Measurements from ENCODE around the gene SLC30A5.
A peak's percentile ranks its signal among the peaks of the same experiment; 100 is the strongest.
"Not testable (repeated sequence)": the region's sequence is repeated elsewhere in the genome, so short reads cannot be mapped to it uniquely, and the experiment has no call there.

Gene SLC30A5

DNA sequence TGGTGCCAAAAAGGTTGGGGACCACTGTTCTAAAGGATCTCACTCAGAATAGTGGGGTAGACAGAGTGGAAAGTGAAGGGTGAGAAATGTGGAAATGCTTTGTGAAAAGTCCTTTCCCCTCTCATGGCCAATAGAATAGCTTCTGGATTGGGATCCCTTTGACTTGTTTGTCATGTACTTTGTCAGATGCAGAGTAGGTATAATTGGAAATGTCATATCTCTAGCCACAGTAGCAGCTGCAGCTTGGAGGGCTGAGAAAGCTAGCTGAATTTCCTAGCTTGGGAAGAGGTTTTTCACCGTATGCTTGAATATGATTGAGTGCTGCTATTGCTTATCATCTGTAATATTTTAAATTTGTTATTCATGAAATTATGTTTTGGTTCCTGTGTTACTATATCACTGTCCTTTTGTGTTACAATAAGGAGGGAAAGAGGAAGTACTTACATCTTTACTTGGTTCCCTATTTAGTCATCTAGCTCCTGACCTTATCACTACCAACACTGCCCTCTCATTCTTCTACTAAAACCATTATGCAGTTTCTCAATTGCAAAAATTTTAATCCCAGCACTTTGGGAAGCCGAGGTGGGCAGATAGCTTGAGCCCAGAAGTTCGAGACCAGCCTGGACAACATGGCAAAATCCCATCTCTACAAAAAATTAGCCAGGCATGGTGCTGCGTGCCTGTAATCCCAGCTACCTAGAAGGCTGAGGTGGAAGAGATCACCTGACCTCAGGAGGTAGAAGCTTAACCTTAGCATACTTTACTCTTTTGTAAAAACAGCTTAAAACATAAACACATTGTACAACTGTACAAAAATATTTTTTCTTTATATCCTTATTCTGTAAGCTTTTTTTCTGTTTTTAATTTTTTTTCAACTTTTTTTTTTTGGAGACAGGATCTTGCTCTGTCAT lies 12.4 kb downstream of the SLC30A5 start:
- DNase-seq (ENCODE audit: low spot score), result no peak

DNA sequence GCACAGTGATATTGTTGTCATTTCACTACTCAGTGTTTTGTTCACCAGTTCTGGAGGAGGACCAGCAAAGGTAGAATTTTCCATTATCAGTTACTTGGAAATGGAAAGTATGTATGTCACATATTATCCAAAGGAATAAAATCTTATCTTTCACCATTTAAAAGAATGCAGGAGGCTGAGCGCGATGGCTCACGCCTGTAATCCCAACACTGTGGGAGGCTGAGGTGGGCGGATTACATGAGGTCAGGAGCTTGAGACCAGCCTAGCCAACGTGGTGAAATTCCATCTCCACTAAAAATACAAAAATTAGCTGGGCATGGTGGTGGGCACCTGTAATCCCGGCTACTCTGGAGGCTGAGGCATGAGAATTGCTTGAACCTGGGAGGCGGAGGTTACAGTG lies 14.6 kb downstream of the SLC30A5 start:
- not testable (repeated sequence) for DNase-seq (ENCODE audit: low spot score)

DNA sequence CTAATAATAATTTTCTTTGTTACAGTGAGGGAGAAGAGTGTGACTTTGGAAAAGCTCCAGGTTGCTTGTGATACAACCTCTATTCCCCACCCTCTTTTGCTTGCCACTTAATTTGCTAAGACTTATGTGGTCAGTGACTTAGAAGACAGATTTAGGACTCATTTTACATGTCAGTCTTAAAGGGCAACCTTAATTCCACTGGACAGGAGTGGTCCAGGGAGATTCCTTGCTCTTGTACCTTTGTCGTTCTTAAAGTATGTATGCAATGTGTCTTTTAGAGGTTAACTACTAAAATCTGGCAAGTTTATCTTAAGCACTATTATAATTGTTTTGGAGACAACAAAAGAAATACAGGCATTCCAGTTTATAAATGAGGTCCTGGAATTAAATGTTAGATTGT lies 20.0 kb downstream of the SLC30A5 start:
- no peak for DNase-seq (ENCODE audit: low spot score)

DNA sequence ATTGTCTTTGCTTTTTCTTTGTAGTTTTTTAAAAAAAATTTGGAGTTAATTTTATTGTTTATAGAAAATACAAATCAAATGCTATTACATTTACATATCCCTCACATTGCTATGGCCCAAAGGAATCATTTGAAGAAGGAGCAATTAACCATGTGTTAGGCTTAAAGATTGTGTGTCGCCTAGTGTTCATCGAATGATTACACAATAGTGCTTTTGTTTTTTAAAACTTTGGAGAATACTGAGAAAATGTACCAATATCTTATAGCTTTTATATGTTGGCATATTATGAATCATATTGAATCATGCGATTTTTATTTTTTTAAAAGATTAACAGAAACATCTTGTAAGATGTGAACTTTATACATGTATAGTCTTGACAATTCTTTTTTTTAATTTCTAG lies 21.7 kb downstream of the SLC30A5 start:
- DNase-seq (ENCODE audit: low spot score), result no peak

DNA sequence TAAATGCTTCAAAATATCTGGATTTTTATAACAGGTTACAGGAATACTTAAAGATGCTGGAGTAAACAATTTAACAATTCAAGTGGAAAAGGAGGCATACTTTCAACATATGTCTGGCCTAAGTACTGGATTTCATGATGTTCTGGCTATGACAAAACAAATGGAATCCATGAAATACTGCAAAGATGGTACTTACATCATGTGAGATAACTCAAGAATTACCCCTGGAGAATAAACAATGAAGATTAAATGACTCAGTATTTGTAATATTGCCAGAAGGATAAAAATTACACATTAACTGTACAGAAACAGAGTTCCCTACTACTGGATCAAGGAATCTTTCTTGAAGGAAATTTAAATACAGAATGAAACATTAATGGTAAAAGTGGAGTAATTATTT lies 35.6 kb downstream of the SLC30A5 start:
- DNase-seq (ENCODE audit: low spot score), result no peak

DNA sequence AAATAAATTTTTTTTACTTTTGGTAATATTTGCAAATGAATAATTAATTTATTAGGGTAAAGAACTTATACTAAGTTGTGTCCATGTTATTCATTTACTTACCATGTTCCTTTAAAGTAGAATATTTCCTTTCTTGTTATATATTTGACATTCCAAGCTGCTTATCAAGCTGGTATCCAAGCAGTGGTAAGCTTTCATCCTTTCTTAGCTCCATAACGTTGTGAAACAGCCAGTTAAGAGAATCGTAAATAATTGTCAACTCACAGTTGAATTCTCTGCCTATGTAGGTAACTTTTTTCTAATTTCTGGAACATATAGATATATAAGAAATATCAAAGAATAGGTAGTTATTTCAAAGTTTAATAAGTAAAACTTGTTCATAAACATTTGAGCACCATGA lies 36.4 kb downstream of the SLC30A5 start:
- DNase-seq (ENCODE audit: low spot score), result no peak

DNA sequence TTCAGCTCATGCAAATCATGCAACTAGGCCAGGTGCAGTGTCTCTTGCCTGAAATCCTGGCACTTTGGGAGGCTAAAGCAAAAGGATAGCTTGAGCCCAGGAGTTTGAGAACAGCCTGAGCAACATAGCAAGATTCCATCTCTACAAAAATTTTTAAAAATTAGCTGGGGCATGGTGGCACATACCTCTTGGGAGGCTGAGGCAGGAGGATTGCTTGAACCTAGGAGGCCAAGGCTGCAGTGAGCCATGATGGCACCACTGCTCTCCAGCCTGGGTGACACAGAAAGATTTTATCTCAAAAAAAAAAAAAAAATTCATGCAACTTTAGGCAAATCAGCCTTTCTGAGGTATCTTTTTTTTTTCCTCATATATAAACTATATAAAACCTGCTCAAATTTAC lies 37.5 kb downstream of the SLC30A5 start:
- no peak for DNase-seq (ENCODE audit: low spot score)

DNA sequence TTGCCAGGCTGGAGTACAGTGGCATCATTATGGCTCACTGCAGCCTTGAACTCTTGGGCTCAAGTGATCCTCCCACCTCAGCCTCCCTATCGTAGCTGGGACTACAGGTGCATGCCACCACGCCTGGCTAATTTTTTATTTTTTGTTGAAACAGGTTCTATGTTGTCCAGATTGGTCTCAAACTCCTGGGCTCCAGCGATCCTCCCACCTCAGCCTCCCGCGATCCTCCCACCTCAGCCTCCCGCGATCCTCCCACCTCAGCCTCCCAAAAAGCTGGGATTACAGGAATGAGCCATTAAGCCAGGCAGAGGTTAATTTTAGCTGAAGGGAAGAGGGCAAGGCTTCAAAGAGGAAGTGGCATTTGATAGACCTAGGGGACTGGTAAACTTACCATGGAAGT lies 40.3 kb downstream of the SLC30A5 start:
- no peak for DNase-seq (ENCODE audit: low spot score)

DNA sequence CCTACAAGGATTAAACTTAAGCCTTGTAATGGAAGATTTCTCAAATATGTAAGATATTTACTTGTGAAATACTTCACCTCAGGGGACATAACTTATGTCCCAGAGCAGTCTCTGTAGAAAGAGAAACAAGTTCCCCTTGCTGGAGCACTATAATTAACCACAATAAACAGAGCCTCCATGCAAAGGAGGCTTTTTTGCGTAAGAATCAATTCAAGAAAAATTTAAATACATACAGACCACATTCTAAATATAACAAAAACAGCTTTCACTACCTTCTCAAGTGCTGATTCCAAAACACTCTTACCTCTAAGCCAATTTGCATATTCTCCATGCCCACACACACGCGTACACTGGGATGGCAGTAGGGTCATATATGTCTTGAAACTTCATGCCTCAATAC lies 42.5 kb downstream of the SLC30A5 start:
- DNase-seq (ENCODE audit: low spot score), result no peak

DNA sequence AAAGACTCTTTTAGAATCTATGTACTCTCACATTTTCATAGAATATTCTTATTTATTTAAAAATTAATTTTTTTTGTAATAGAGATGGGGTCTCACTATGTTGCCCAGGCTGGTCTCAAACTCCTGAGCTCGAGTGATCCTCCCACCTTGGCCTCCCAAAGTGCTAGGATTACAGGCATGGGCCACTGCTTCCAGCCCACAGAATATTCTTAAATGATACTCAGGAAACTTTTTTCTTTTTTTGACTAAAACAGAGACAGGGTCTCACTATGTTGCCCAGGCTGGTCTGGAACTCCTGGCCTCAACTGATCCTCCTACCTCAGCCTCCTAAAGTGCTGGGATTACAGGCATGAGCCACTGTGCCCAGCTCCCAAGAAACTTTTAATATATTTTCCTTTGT lies 43.4 kb downstream of the SLC30A5 start:
- DNase-seq (ENCODE audit: low spot score), result not testable (repeated sequence)

DNA sequence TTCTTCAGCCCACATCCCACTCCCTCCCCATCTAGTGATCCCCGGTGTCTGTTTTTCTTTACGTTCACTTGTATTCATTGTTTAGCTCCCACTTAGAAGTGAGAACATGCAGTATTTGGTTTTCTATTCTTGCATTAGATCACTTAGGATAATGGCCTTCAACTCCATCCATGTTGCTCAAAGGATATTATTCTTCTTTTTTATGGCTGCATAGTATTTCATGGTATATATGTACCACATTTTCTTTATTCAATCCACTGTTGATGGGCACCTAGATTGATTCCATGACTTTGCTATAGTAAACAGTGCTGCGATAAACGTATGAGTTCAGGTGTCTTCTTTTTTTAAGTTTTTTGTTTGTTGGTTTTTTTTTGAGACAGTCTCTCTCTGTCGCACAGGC lies 44.0 kb downstream of the SLC30A5 start:
- no peak for DNase-seq (ENCODE audit: low spot score)

DNA sequence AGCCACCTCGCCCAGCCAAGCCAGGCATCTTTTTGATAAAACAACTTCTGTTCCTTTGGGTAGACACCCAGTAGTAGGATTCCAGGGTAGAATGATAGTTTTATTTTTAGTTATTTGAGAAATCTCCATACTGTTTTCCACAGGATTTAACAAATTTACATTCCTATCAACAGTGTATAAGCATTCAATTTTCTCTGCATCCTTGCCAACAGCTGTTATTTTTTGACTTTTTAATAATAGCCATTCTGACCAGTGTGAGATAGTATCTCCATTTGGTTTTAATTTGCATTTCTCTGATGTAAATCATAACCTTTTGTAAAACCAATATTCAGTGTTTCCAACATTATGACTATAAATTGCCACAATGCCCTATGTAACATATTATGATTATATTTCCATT lies 45.0 kb downstream of the SLC30A5 start:
- DNase-seq (ENCODE audit: low spot score), result no peak

DNA sequence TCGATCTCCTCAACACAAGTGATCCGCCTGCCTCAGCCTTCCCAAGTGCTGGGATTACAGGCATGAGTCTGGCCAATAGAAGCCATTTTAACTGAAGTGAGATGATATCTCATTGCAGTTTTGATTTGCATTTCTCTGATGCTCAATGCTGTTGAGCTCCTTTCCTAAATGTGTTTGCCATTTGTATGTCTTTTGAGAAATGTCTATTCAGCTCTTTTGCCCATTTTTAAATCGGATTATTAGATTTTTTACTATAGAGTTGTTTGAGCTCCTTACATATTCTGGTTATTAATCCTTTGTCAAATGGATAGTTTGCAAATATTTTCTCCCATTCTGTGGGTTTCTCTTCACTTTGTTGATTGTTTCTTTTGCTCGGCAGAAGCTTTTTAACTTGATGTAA lies 46.4 kb downstream of the SLC30A5 start:
- not testable (repeated sequence) for DNase-seq (ENCODE audit: low spot score)

DNA sequence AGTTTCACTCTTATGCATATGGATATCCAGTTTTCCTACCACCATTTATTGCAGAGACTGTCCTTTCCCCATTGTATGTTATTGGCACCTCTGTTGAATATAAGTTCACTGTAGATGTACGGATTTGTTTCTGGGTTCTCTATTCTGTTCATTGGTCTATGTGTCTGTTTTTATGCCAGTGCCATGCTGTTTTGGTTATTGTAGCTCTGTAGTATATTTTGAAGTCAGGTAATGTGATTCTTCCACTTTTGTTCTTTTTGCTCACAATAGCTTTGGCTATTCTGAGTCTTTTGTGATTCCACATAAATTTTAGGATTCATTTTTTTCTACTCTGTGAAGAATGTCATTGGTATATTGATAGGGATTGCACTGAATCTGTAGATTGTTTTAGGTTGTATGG lies 47.0 kb downstream of the SLC30A5 start:
- DNase-seq (ENCODE audit: low spot score), result no peak

DNA sequence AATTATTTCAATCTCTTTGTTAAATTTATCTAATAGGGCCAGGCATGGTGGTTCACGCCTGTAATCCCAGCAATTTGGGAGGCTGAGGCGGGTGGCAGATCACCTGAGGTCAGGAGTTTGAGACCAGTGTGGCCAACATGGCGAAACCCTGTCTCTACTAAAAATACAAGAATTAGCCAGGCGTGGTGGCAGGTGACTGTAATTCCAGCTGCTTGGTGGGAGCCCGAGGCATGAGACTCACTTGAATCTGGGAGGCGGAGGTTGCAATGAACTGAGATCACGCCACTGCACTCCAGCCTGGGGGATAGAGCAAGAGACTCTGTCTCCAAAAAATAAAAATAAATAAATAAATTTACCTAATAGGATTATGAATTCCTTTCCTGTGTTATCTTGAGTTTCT lies 54.8 kb downstream of the SLC30A5 start:
- DNase-seq (ENCODE audit: low spot score), result not testable (repeated sequence)

DNA sequence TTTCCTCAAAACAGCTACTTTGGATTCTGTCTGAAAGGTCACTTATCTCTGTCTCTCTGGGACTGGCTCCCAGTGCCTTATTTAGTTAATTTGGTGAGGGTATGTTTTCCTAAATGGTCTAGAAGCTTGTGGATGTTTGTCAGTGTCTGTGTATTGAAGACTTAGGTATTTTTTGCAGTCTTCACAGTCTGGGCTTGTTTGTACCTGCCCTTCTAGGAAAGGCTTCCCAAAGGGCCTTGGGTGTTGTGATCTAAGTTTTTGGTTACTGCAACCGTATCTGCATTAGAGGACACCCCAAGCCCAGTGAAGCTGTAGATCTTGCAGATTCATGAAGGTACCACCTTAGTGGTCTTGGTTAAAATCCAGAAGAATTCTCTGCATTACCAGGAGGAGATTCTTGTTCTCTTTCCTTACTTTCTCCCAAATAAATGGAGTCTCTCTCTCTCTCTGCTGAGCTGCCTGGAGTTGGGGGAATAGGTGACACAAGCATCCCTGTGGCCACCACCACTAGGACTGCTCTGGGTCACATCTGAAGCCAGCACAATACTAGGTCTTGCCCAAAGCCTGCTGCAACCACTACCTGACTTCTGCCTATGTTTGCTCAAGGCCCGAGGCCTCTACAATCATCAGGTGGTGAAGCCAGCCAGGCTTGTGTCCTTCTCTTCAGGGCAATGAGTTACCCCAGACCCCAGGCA lies 55.3 kb downstream of the SLC30A5 start:
- no peak for DNase-seq (ENCODE audit: low spot score)

DNA sequence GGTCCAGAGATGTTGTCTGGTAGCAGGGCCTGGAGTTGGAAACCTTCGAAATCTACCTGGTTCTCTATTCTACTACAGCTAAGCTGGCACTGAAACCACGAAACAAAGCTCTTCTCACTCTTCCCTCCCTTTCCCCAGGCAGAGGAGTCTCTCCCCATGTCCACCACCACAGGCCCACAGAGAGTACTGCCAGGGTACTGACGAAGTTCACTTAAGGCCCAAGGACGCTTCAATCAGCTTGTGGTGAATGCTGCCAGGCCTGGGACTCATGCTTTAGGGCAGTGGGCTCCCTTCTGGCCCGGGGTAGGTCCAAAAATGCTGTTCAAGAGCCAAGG lies 55.8 kb downstream of the SLC30A5 start:
- DNase-seq (ENCODE audit: low spot score), result no peak

DNA sequence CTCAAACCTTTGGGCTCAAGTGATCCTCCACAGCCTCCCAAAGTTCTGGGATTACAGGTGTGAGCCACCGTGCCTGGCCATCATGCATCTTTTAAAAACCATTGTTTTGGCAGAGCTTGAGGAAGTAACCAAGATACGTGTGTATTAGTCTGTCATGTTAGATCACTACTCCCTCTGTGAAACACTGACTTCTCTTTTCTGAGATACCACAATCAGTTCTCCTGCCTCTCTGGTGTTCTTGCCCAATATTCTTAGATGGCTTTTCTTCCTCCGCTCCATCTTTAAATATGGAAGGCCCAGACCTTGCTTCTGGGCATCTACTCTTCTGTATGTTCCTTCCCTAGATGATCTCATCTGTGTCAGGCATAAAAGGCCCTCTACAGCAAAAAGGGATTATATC lies 58.9 kb downstream of the SLC30A5 start:
- DNase-seq (ENCODE audit: low spot score), result no peak

DNA sequence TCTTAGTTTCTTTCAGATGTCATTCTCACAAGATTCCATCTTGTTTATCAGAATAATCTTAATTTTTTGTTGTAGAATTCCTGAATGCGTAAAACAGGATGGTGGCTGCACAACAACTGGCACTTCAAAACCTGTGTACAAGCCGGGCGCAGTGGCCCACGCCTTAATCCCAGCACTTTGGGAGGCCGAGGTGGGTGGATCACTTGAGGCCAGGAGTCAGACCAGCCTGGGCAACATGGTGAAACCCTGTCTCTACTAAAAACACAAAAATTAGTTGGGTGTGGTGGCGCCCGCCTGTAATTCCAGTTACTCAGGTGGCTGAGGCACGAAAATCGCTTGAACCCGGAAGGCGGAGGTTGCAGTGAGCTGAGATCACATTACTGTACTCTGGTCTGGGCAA lies 62.6 kb downstream of the SLC30A5 start:
- no peak for DNase-seq (ENCODE audit: low spot score)

DNA sequence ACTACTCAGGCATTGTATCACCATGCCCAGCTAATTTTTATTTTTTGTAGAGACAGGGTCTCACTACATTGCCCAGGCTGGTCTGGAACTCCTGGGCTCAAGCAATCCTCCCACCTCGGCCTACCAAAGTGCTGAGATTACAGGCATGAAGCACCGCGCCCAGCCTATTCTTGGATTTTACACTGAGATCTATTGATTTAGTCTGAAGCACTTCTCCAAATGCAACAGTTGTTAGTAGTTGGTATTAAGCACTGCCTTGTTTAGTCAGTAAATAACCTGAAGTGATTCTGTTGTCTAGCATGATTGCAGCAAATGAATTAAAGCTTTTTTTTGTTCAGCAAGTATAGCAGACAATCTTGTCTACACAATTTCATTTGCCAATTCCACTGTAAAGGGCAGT lies 64.2 kb downstream of the SLC30A5 start:
- no peak for DNase-seq (ENCODE audit: low spot score)

DNA sequence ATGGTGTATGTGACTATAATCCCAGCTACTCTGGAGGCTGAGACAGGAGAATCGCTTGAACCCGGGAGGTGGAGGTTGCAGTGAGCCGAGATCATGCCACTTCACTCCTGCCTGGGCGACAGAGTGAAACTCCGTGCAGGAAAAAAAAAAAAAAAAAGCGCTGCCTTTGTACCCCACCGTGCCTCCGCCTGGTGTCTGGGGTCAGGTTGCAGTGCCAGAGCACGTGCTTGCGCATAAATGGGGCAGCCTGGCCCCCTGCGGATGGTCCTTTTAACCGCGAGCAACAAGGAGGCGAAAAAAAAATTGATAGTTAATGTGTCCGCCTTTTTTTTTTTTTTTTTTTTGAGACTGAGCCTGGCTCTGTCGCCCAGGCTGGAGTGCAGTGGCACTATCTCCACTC lies 66.8 kb downstream of the SLC30A5 start:
- no peak for DNase-seq (ENCODE audit: low spot score)

DNA sequence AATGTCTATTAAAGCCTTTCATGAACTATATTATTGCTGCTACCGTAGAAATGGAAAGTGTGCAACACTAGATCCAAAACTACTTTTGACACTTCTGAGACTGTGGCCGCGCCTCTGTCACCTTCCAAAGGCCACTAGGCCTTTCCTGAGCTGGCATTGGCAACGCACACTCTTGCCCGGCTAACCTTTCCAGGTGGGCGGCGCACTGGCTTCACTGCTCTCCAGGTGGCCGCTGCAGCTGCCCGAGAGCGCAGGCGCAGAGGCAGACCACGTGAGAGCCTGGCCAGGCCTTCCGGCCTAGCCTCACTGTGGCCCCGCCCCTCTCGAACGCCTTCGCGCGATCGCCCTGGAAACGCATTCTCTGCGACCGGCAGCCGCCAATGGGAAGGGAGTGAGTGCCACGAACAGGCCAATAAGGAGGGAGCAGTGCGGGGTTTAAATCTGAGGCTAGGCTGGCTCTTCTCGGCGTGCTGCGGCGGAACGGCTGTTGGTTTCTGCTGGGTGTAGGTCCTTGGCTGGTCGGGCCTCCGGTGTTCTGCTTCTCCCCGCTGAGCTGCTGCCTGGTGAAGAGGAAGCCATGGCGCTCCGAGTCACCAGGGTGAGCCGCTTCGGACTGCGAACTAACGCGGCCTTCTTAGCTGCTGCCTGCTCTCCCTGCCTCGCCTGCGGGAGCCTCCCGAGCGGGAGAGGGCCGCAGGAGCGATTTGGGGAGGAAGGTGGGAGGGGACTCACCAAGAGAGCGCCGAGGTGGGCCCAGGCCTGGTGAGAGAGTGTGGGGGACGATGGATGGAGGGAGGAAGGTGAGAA lies 73.1 kb downstream of the SLC30A5 start, which contains the start of gene CCNB1:
Gene CCNB1, plus strand, starts transcription at position 465 of the 807 bp plus-strand sequence. Its CDS starts 113 bp downstream, at position 578.
- peak; percentile 94 for DNase-seq (ENCODE audit: low spot score)

DNA sequence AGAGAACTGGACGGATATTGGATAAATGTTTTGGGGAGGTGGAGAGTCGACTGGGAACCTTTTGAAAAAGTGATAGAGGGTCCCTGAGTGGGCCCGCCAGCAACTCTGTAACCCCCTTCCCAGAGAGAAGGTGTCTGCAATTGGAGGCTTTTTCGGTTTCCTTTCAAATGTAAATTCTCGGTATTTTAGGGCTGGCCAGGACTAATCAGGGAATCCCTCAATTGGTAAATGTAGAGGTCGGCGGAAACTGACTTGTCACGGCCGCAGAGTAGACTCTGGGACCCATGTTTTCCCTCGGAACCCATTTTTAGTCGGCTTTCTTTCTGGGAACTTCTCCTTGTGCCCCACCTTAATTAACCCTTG lies 73.7 kb downstream of the SLC30A5 start:
- no peak for DNase-seq (ENCODE audit: low spot score)

Measured in HuH-7.5 (cell line).